Endothelial cell of umbilical vein (primary cell): ENCODE measurements around the gene CD58.

Experiments
- EZH2 ChIP-seq: IDR thresholded peaks from 2 replicates; pipeline ENCODE4 v1.6.1; 2012; ENCODE audit warnings: borderline replicate concordance, low read depth, mild to moderate bottlenecking, moderate library complexity, low read length, inconsistent platforms; ENCODE audit not compliant: severe bottlenecking
- POLR2A ChIP-seq: IDR thresholded peaks from 2 replicates; pipeline ENCODE4 v1.6.1; 2012; ENCODE audit warnings: low read depth, mild to moderate bottlenecking, control low read depth, low read length
- POLR2AphosphoS5 ChIP-seq: IDR thresholded peaks from 2 replicates; pipeline ENCODE4 v1.6.1; 2012; ENCODE audit warnings: low read depth, mild to moderate bottlenecking, control low read depth, low read length, moderate library complexity; ENCODE audit not compliant: insufficient read depth
- TF ChIP-seq, protein P1 (sequence below), 2 donors: IDR thresholded peaks; 1 replicate in 1 of 2; 2 replicates in 1 of 2; pipeline ENCODE4 v1.5.1; 2011; ENCODE audit warnings: low read length in 2 of 2, mild to moderate bottlenecking in 2 of 2, moderate library complexity in 2 of 2, control low read depth in 1 of 2, inconsistent platforms in 1 of 2, low read depth in 1 of 2; ENCODE audit not compliant: insufficient read depth in 1 of 2; ENCODE audit errors: extremely low read depth in 1 of 2

DNA sequence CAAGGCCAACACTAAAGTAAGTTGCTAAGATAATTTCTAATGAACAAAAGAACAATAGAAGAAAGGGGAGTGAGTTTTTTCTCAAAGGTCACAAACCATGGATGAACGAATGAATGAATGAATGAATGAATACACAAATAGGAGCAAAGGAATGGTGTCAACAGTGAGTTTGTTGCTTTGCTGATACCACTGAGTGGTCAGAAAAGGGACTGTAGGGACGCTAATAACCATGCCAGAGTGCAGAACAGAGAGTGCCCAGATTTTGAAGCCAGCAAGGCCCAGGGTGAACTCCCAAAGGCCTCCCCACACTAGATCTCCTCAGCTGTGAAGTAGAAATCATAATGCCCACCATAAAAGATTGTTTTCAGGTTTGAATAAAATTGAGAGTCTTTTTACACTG, 15.9 kb downstream of the CD58 start:
- TF ChIP-seq, protein P1, sequence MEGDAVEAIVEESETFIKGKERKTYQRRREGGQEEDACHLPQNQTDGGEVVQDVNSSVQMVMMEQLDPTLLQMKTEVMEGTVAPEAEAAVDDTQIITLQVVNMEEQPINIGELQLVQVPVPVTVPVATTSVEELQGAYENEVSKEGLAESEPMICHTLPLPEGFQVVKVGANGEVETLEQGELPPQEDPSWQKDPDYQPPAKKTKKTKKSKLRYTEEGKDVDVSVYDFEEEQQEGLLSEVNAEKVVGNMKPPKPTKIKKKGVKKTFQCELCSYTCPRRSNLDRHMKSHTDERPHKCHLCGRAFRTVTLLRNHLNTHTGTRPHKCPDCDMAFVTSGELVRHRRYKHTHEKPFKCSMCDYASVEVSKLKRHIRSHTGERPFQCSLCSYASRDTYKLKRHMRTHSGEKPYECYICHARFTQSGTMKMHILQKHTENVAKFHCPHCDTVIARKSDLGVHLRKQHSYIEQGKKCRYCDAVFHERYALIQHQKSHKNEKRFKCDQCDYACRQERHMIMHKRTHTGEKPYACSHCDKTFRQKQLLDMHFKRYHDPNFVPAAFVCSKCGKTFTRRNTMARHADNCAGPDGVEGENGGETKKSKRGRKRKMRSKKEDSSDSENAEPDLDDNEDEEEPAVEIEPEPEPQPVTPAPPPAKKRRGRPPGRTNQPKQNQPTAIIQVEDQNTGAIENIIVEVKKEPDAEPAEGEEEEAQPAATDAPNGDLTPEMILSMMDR (IDR thresholded peaks at IDR 0.05; ENCODE audit: extremely low read depth in 1 of 2, insufficient read depth in 1 of 2, low read depth in 1 of 2, low read length in 2 of 2), result no peak
- no peak for TF ChIP-seq POLR2A
- TF ChIP-seq POLR2AphosphoS5, result no peak
- no peak for TF ChIP-seq EZH2
